Loucy (cell line): ENCODE measurements around the gene OR5B3.

Experiments used
- CTCF ChIP-seq: fragments of 200-600 bp; sonication (generic); conservative IDR thresholded peaks from 2 replicates; pipeline ENCODE4 v1.5.1; 2014; ENCODE audit warnings: mild to moderate bottlenecking, antibody characterized with exemption, low read length
- EZH2phosphoT487 ChIP-seq: fragments of 200-600 bp; IDR thresholded peaks from 2 replicates; pipeline ENCODE4 v1.6.1; 2018; ENCODE audit warnings: antibody characterized with exemption, mild to moderate bottlenecking, moderate library complexity, borderline replicate concordance

- TF ChIP-seq CTCF = no peak
- TF ChIP-seq EZH2phosphoT487 = no peak
Measured at GRCh38 chr11:58429273-58429672, 22.6 kb upstream of the OR5B3 start.
